Mammary epithelial cell (primary cell): Measurements from ENCODE around the gene MED4.
A peak's percentile ranks its signal among the peaks of the same experiment; 100 is the strongest.

Source experiments
- CTCF ChIP-seq, 2 donors: IDR thresholded peaks in 1 of 2; conservative IDR thresholded peaks in 1 of 2; 2 replicates each; pipeline ENCODE4 v1.5.1; 2011 to 2012; ENCODE audit warnings: inconsistent platforms in 2 of 2, low read length in 2 of 2, mild to moderate bottlenecking in 2 of 2, control low read depth in 1 of 2, low read depth in 1 of 2; ENCODE audit not compliant: insufficient read depth in 1 of 2; ENCODE audit errors: extremely low read depth in 1 of 2
- EZH2 ChIP-seq: IDR thresholded peaks from 2 replicates; pipeline ENCODE4 v1.6.1; 2012; ENCODE audit warnings: low read length, inconsistent platforms, borderline replicate concordance

- TF ChIP-seq CTCF (conservative IDR thresholded peaks at IDR 0.05 in 1 of 2, IDR thresholded peaks at IDR 0.05 in 1 of 2; ENCODE audit: extremely low read depth in 1 of 2, insufficient read depth in 1 of 2, low read depth in 1 of 2, low read length in 2 of 2): peak; percentile 30 to 43
- TF ChIP-seq EZH2: no peak
These were observed 16.6 kb downstream of the MED4 start for GRCh38 chr13:48078251-48078656.
